Erythroblast (primary cell): Measurements from ENCODE around the gene RPS6KB2.

Experiments
- DNase-seq, 2 experiments: peaks; one replicate each; lab custom pipeline; 2025; lab: John Stamatoyannopoulos, UW
- GATA1 ChIP-seq: IDR thresholded peaks from 2 replicates; pipeline ENCODE4 v1.6.1; 2011; ENCODE audit warnings: low read depth, mild to moderate bottlenecking, control low read depth, low read length, moderate library complexity
- POLR2A ChIP-seq: IDR thresholded peaks from 2 replicates; pipeline ENCODE4 v1.6.1; 2011; ENCODE audit warnings: mild to moderate bottlenecking, low read length

RPS6KB2 gene

DNA sequence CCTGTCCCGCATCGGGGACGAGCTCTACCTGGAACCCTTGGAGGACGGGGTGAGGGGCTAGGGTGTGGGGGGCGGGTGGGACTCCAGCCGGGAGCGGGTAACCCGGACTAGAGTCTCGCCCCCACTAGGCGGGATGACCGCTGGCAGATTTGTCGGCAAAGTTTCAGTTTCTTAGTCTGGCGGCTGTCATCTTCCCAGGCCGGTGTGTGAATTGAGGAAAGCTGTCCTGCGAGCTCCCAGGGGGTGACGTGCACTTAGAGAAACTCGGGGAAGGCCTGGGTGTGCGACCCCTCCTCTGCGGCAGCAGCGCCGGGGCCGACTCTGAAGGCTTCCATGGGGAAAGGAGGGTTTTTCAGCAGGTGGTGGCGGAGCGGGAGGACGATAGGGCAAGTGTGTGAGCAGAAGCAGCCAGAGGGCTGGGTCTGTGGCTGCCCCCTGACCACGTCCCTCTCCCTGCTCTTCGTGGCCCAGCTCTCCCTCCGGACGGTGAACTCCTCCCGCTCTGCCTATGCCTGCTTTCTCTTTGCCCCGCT lies 36.0 kb upstream of the RPS6KB2 start:
- TF ChIP-seq GATA1 (no peak), POLR2A (no peak)
- DNase-seq: no peak

GRCh38 chr11:67393437-67393836 lies 34.9 kb upstream of the RPS6KB2 start:
- TF ChIP-seq POLR2A (no peak), GATA1 (no peak)
- DNase-seq: no peak

GRCh38 chr11:67393990-67394389 lies 34.3 kb upstream of the RPS6KB2 start:
- TF ChIP-seq POLR2A (no peak), GATA1 (no peak)

GRCh38 chr11:67395555-67396258 lies 32.6 kb upstream of the RPS6KB2 start:
- DNase-seq: no peak
- TF ChIP-seq GATA1 (no peak), POLR2A (no peak)

More at GRCh38 chr11:67393990-67394389, 34.3 kb upstream of the RPS6KB2 start:
- DNase-seq: no peak

GRCh38 chr11:67396259-67396581 lies 32.1 kb upstream of the RPS6KB2 start:
- no peak for DNase-seq
- no peak for TF ChIP-seq GATA1
- no peak for TF ChIP-seq POLR2A

GRCh38 chr11:67396587-67397389 lies 31.5 kb upstream of the RPS6KB2 start:
- TF ChIP-seq POLR2A (no peak), GATA1 (no peak)
- DNase-seq: no peak

GRCh38 chr11:67397536-67397935 lies 30.8 kb upstream of the RPS6KB2 start:
- TF ChIP-seq GATA1 (no peak), POLR2A (peak; percentile 22)
- DNase-seq: peak; percentile 63 to 64

DNA sequence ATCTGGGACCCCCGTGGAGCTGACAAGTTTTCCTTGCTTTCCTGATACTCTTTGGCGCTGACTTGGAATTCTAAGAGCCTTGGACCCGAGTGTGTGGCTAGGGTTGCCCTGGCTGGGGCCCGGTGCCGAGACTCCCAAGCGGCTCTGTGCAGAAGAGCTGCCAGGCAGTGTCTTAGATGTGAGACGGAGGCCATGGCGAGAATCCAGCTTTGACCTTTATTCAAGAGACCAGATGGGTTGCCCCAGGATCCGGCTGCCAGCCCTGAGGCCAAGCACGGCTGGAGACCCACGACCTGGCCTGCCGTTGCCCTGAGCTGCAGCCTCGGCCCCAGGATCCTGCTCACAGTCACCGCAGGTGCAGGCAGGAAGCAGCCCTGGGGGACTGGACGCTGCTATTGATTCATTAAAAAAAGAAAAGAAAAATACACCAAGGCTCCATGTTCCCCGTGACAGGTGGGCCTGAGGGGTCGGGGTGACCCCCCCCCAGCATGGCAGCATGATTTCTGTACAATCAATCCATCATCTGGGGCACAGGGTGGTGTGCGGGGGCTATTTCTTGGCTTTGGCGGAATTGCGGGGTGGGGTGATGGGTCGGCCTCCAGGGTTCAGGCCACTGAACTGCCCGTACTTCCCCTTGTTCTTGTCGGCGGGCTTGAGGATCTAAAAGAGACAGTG lies 30.2 kb upstream of the RPS6KB2 start:
- DNase-seq: no peak
- TF ChIP-seq POLR2A (no peak), GATA1 (no peak)

DNA sequence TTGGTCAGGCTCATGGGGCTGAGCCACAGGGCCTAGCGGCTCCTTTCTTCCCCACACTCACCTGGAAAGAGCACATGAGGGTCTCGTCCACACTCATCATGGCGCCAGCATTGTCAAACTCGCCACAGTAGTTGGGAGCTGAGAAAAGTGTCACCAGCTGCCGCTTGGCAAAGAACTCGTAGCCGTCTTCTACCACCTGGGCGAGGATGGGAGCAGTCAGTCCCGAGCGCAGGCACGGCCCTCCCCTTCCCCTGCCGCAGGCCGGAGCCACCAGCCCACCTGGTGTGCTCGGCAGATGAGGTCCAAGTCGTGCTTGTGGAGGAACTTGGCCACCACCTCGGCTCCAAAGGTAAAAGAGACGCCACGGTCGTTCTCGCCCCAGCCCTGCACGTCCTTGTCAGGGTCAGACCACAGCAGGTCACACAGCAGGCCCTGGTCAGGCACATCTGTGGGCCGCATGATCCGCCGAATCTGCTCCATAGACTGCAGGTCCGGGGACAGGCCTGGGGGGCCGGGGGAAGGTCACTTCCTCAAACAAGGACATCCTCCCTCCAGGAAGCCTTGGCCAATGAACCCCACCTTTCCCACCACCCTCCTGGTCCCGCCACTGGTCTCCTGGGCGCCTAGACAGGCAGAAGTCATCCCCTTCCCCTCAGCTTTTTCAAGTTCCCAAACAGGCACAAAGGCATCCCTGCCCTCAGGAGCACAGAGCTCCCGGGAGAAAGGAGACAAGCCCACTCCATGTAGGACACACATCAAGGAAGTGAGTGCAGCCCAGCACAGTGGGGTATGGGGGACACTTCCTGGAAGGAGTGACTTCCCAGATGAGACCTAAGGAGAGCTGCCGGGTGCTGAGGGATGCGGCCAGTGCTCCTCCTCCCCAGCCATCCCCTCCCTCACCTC lies 29.4 kb upstream of the RPS6KB2 start:
- no peak for DNase-seq

GRCh38 chr11:67400251-67400941 lies 27.9 kb upstream of the RPS6KB2 start:
- TF ChIP-seq POLR2A (peak; percentile 32), GATA1 (no peak)
- no peak for DNase-seq

More for the DNA sequence above, 29.4 kb upstream of the RPS6KB2 start:
- TF ChIP-seq GATA1: no peak
- no peak for TF ChIP-seq POLR2A

DNA sequence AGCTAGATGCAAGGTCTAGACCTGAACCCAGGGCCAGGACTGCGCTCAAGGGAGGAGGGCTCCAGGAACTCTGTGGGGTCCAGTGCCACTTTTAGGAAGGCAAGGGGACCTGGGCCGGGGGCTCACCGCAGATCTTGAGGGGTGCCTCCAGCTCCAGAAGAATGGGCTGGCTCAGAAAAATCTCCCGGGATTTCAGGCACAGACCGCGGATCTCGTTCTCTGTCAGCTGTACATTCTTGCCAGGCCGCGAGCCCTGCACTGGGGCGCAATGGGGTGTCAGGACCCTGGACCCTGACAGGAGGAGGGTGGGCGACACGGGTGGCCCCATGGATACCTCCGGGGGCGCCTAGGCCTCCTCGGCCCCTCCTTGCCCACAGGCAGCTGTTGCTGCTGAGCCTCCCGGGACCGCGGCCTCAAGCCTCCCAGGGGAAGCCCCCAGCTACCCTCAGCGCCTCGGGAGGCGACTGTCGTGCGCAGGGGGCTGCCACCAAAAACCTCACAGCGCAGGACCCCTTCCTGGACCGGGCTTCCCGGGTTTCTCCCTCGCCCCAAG lies 27.3 kb upstream of the RPS6KB2 start:
- TF ChIP-seq GATA1 (no peak), POLR2A (no peak)
- no peak for DNase-seq
